A673 (cell line): Measurements from ENCODE around the gene SYNE2.

ENCODE experiments used
- CTCF ChIP-seq: fragments of 300-800, 200-600 bp; sonication (generic); conservative IDR thresholded peaks from 2 replicates; pipeline ENCODE4 v1.5.1; 2017; ENCODE audit warnings: low read depth, mild to moderate bottlenecking, antibody characterized with exemption, low read length, moderate library complexity, mixed read lengths
- EZH2 ChIP-seq: fragments of 200-600 bp; sonication (generic); IDR thresholded peaks from 2 replicates; pipeline ENCODE4 v1.6.1; 2017; ENCODE audit warnings: borderline replicate concordance, low read depth, mild to moderate bottlenecking, mixed read lengths, antibody characterized with exemption, low read length; ENCODE audit not compliant: poor library complexity, severe bottlenecking

- TF ChIP-seq CTCF (no peak), EZH2 (no peak)
These were observed 345.2 kb downstream of the SYNE2 start for GRCh38 chr14:64197996-64198395.
